Lower leg skin (tissue), 3 donors: ENCODE data around the gene HRG.

Experiments used
- CTCF ChIP-seq, 3 donors: fragments of 450-650 bp; IDR thresholded peaks; one replicate each; pipeline ENCODE4 v1.5.1; 2016; ENCODE audit warnings: antibody characterized with exemption in 3 of 3, mild to moderate bottlenecking in 3 of 3, moderate library complexity in 2 of 3
- POLR2A ChIP-seq, 2 donors: fragments of 450-650 bp; IDR thresholded peaks; one replicate each; pipeline ENCODE4 v1.6.1; 2016 to 2017; ENCODE audit warnings: antibody characterized with exemption in 2 of 2, mild to moderate bottlenecking in 1 of 2, moderate library complexity in 1 of 2

GRCh38 chr3:186646841-186647240 is 19.0 kb upstream of the HRG start:
- TF ChIP-seq POLR2A (IDR thresholded peaks at IDR 0.05) (no peak), CTCF (IDR thresholded peaks at IDR 0.05) (no peak)
